HCT116 (cell line): ENCODE measurements around the gene DHH.

Experiments used
- CTCF ChIP-seq, 3 experiments: fragments of 200-600 bp in 1 of 3; sonication (generic) in 1 of 3; IDR thresholded peaks in 2 of 3; conservative IDR thresholded peaks in 1 of 3; 2 replicates each; pipeline ENCODE4 v1.5.1; 2012 to 2017; ENCODE audit warnings: low read depth in 2 of 3, low read length in 2 of 3, antibody characterized with exemption in 1 of 3, borderline replicate concordance in 1 of 3, control low read depth in 1 of 3, mild to moderate bottlenecking in 1 of 3, mixed read lengths in 1 of 3, mixed run types in 1 of 3, moderate library complexity in 1 of 3; ENCODE audit not compliant: insufficient read depth in 1 of 3
- EGR1 ChIP-seq: IDR thresholded peaks from 2 replicates; pipeline ENCODE4 v1.6.1; 2012; ENCODE audit warnings: low read depth
- EZH2phosphoT487 ChIP-seq: fragments of 200-600 bp; IDR thresholded peaks from 2 replicates; pipeline ENCODE4 v1.6.1; 2018; ENCODE audit warnings: antibody characterized with exemption, borderline replicate concordance
- JUND ChIP-seq: IDR thresholded peaks from 2 replicates; pipeline ENCODE4 v1.6.1; 2012
- POLR2A ChIP-seq: IDR thresholded peaks from 2 replicates; pipeline ENCODE4 v1.7.0; 2011; ENCODE audit warnings: borderline replicate concordance; ENCODE audit not compliant: insufficient read depth, insufficient read length; ENCODE audit errors: extremely low read depth
- POLR2AphosphoS5 ChIP-seq: IDR thresholded peaks from 2 replicates; pipeline ENCODE4 v1.6.1; 2011; ENCODE audit warnings: mild to moderate bottlenecking, low read depth, low read length, moderate library complexity
- RAD21 ChIP-seq: IDR thresholded peaks from 2 replicates; pipeline ENCODE4 v1.6.1; 2012; ENCODE audit warnings: low read depth, mild to moderate bottlenecking
- YY1 ChIP-seq: IDR thresholded peaks from 2 replicates; pipeline ENCODE4 v1.6.1; 2011; ENCODE audit warnings: low read length, low read depth, moderate library complexity, mild to moderate bottlenecking; ENCODE audit not compliant: insufficient replicate concordance; ENCODE audit errors: extremely low read depth

- TF ChIP-seq EZH2phosphoT487 (no peak), YY1 (no peak), POLR2A (no peak), CTCF (IDR thresholded peaks at IDR 0.05 in 2 of 3, conservative IDR thresholded peaks at IDR 0.05 in 1 of 3; ENCODE audit: borderline replicate concordance in 1 of 3, insufficient read depth in 1 of 3, low read depth in 2 of 3, low read length in 2 of 3) (no peak), EGR1 (no peak), POLR2AphosphoS5 (no peak), JUND (no peak), RAD21 (no peak)
These were observed 5.7 kb downstream of the DHH start for GRCh38 chr12:49088932-49089330.
